ENCODE results near the gene THAP8. TPM values are rescaled to one million over a fixed set of nuclear protein-coding genes. Genes with fewer than 3 reads are reported as not detected.
A peak's percentile ranks its signal among the peaks of the same experiment; 100 is the strongest.

The THAP8 gene
- total RNA-seq, 4 donors from 2014 or later: 6.3 to 21.3 (median 12.1) TPM

GRCh38 chr19:36100476-36100875, 46.4 kb upstream of the THAP8 start:
- no peaks in the 10 kb centered on the region for H3K9me3 ChIP-seq
- DNase-seq (ENCODE audit: extremely low spot score): no peak
- TF ChIP-seq EP300 (IDR thresholded peaks at IDR 0.05) (no peak), POLR2A (IDR thresholded peaks at IDR 0.05; ENCODE audit: low read depth) (no peak), POLR2AphosphoS5 (IDR thresholded peaks at IDR 0.05) (no peak)
- TF ChIP-seq, protein P1, sequence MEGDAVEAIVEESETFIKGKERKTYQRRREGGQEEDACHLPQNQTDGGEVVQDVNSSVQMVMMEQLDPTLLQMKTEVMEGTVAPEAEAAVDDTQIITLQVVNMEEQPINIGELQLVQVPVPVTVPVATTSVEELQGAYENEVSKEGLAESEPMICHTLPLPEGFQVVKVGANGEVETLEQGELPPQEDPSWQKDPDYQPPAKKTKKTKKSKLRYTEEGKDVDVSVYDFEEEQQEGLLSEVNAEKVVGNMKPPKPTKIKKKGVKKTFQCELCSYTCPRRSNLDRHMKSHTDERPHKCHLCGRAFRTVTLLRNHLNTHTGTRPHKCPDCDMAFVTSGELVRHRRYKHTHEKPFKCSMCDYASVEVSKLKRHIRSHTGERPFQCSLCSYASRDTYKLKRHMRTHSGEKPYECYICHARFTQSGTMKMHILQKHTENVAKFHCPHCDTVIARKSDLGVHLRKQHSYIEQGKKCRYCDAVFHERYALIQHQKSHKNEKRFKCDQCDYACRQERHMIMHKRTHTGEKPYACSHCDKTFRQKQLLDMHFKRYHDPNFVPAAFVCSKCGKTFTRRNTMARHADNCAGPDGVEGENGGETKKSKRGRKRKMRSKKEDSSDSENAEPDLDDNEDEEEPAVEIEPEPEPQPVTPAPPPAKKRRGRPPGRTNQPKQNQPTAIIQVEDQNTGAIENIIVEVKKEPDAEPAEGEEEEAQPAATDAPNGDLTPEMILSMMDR (IDR thresholded peaks at IDR 0.05): no peak
- peaks cover 0 to 8% (median 0%) of the 10 kb centered on the region in 4 donors for H3K4me1 ChIP-seq
- no peaks in the 10 kb centered on the region for H3K36me3 ChIP-seq
- no peak overlapping the region for H3K4me3 ChIP-seq
- no peaks in the 10 kb centered on the region for H3K27me3 ChIP-seq
- intact Hi-C loops (cut with DNase I): no loop called here
- WGBS: 87% methylated on average over 3 of the region's 5 CpGs
- H3K27ac ChIP-seq (replicated peaks in 1 of 4): no peak overlapping the region

- TF ChIP-seq POLR2AphosphoS5 (IDR thresholded peaks at IDR 0.05) (no peak), EP300 (IDR thresholded peaks at IDR 0.05) (no peak), POLR2A (IDR thresholded peaks at IDR 0.05; ENCODE audit: low read depth) (no peak)
- TF ChIP-seq, protein P1 (IDR thresholded peaks at IDR 0.05): no peak
- no peaks in the 10 kb centered on the region for H3K27me3 ChIP-seq
- no peak overlapping the region for H3K4me3 ChIP-seq
- intact Hi-C loops (cut with DNase I): no loop called here
- no peak for DNase-seq (ENCODE audit: extremely low spot score)
- H3K9me3 ChIP-seq: no peaks in the 10 kb centered on the region
- H3K4me1 ChIP-seq: peaks cover 0 to 8% (median 0%) of the 10 kb centered on the region in 4 donors
- WGBS: 90% methylated on average over 7 of the region's 19 CpGs
- no peak overlapping the region for H3K27ac ChIP-seq (replicated peaks in 1 of 4)
- no peaks in the 10 kb centered on the region for H3K36me3 ChIP-seq
These were observed 45.2 kb upstream of the THAP8 start for GRCh38 chr19:36099166-36099785.

- TF ChIP-seq EP300 (IDR thresholded peaks at IDR 0.05) (no peak), POLR2A (IDR thresholded peaks at IDR 0.05; ENCODE audit: low read depth) (no peak), POLR2AphosphoS5 (IDR thresholded peaks at IDR 0.05) (no peak)
- TF ChIP-seq, protein P1 (IDR thresholded peaks at IDR 0.05): no peak
- no peaks in the 10 kb centered on the region for H3K36me3 ChIP-seq
- no peaks in the 10 kb centered on the region for H3K27me3 ChIP-seq
- H3K4me1 ChIP-seq: peaks cover 0 to 15% (median 0%) of the 10 kb centered on the region in 4 donors
- no peaks in the 10 kb centered on the region for H3K9me3 ChIP-seq
- H3K4me3 ChIP-seq: no peak overlapping the region
- no peak for DNase-seq (ENCODE audit: extremely low spot score)
- H3K27ac ChIP-seq (replicated peaks in 1 of 4): peak overlapping the region in 1 of 4 donors; percentile 39
- 89% methylated on average over 6 of the region's 6 CpGs for WGBS
- intact Hi-C loops (cut with DNase I): no loop called here
These were observed 43.0 kb upstream of the THAP8 start for GRCh38 chr19:36097036-36097435.

DNA sequence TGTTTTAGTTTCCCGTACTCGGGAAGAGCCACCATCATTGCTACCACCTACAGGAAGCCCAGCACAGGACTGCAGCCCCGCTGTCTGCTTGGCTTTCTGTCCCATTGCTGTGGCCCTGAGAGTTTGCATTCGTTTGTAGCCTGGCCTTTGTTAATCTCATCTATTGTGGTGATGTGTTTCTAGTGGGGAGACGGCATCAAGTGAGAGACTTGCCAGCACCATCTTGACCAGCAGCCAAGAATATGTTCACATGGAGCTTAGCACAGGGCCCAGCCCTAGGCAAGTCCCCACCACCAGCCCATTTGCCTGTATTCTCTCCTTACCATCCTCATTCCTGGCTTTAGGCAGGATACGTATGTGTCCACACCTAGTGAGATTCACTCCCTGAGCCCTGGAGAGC, 39.6 kb upstream of the THAP8 start:
- TF ChIP-seq POLR2AphosphoS5 (IDR thresholded peaks at IDR 0.05) (no peak), EP300 (IDR thresholded peaks at IDR 0.05) (no peak), POLR2A (IDR thresholded peaks at IDR 0.05; ENCODE audit: low read depth) (no peak)
- TF ChIP-seq, protein P1 (IDR thresholded peaks at IDR 0.05): no peak
- H3K36me3 ChIP-seq: no peaks in the 10 kb centered on the region
- H3K9me3 ChIP-seq: no peaks in the 10 kb centered on the region
- H3K27ac ChIP-seq (replicated peaks in 1 of 4): no peak overlapping the region
- no peak overlapping the region for H3K4me3 ChIP-seq
- peaks cover 0 to 8% (median 0%) of the 10 kb centered on the region in 4 donors for H3K4me1 ChIP-seq
- H3K27me3 ChIP-seq: no peaks in the 10 kb centered on the region
- 80% methylated on average over 5 of the region's 6 CpGs for WGBS
- no peak for DNase-seq (ENCODE audit: extremely low spot score)
- intact Hi-C loops (cut with DNase I): no loop called here

Measured in esophagus muscularis mucosa (tissue), 4 donors.